Keratinocyte (primary cell): ENCODE measurements around the gene GNG10. TPM values are rescaled to one million over a fixed set of nuclear protein-coding genes. Genes with fewer than 3 reads are reported as not detected.

Experiments
- DNase-seq: peaks from one replicate; pipeline ENCODE4 v3.0.0-alpha.2; 2011; ENCODE audit warnings: low read depth, missing footprints, low spot score
- FAIRE-seq: peaks from 2 replicates; lab custom pipeline; 2011; peaks lifted over from hg19 to GRCh38; lab: Jason Lieb, UNC
- H2AFZ ChIP-seq: 2 replicates; pipeline ENCODE4 v1.6.0; 2012; ENCODE audit warnings: low read length, control low read depth, inconsistent platforms; ENCODE audit not compliant: control insufficient read depth
- H3K27ac ChIP-seq: 2 replicates; pipeline ENCODE4 v1.5.1; 2011; ENCODE audit warnings: low read length; ENCODE audit not compliant: control insufficient read depth, insufficient read depth
- H3K27me3 ChIP-seq: 3 replicates; pipeline ENCODE4 v1.6.0; 2011; ENCODE audit warnings: low read length; ENCODE audit not compliant: control insufficient read depth, insufficient read depth; ENCODE audit errors: extremely low read depth
- H3K36me3 ChIP-seq, 2 experiments: 2 replicates in 1 of 2; 3 replicates in 1 of 2; pipeline ENCODE4 v1.5.1; 2011; ENCODE audit warnings: low read length in 2 of 2, mild to moderate bottlenecking in 1 of 2; ENCODE audit not compliant: control insufficient read depth in 2 of 2, insufficient read depth in 2 of 2; ENCODE audit errors: extremely low read depth in 1 of 2
- H3K4me1 ChIP-seq: 3 replicates; pipeline ENCODE4 v1.5.1; 2011; ENCODE audit warnings: low read length; ENCODE audit not compliant: control insufficient read depth, insufficient read depth; ENCODE audit errors: extremely low read depth
- H3K4me2 ChIP-seq: 3 replicates; pipeline ENCODE4 v1.6.0; 2011; ENCODE audit warnings: low read depth, low read length; ENCODE audit not compliant: control insufficient read depth, insufficient read depth; ENCODE audit errors: extremely low read depth
- H3K4me3 ChIP-seq, 3 experiments: fragments of 200-600 bp in 1 of 3; sonication (generic) in 1 of 3; 2 replicates in 2 of 3; 3 replicates in 1 of 3; pipeline ENCODE4 v1.5.1; 2011 to 2016; ENCODE audit warnings: low read length in 3 of 3, mild to moderate bottlenecking in 3 of 3, control low read depth in 2 of 3, inconsistent platforms in 1 of 3, low read depth in 1 of 3, mixed read lengths in 1 of 3, mixed run types in 1 of 3, moderate library complexity in 1 of 3; ENCODE audit not compliant: control insufficient read depth in 2 of 3, insufficient read depth in 2 of 3; ENCODE audit errors: extremely low read depth in 1 of 3
- H3K79me2 ChIP-seq: 2 replicates; pipeline ENCODE4 v1.6.0; 2012; ENCODE audit warnings: low read length; ENCODE audit not compliant: control insufficient read depth, insufficient read depth
- H3K9ac ChIP-seq: 3 replicates; pipeline ENCODE4 v1.6.0; 2011; ENCODE audit warnings: low read length; ENCODE audit not compliant: control insufficient read depth, insufficient read depth; ENCODE audit errors: extremely low read depth
- H3K9me1 ChIP-seq: 3 replicates; pipeline ENCODE4 v1.6.0; 2011; ENCODE audit warnings: low read length; ENCODE audit not compliant: control insufficient read depth, insufficient read depth; ENCODE audit errors: extremely low read depth
- H3K9me3 ChIP-seq: 2 replicates; pipeline ENCODE4 v1.5.1; 2012; ENCODE audit warnings: low read depth, low read length; ENCODE audit not compliant: control insufficient read depth
- H4K20me1 ChIP-seq: 3 replicates; pipeline ENCODE4 v1.6.0; 2011; ENCODE audit warnings: low read length; ENCODE audit not compliant: control insufficient read depth, insufficient read depth; ENCODE audit errors: extremely low read depth
- CTCF ChIP-seq, 3 experiments: IDR thresholded peaks in 1 of 3; conservative IDR thresholded peaks in 1 of 3; optimal IDR thresholded peaks in 1 of 3; 2 replicates in 2 of 3; 3 replicates in 1 of 3; pipeline versions ENCODE3 to v1.5.1; 2011; ENCODE audit warnings: low read length in 3 of 3, mild to moderate bottlenecking in 3 of 3, moderate library complexity in 2 of 3, control low read depth in 1 of 3, inconsistent platforms in 1 of 3; ENCODE audit not compliant: insufficient read depth in 2 of 3; ENCODE audit errors: extremely low read depth in 1 of 3
- EZH2 ChIP-seq: IDR thresholded peaks from one replicate; pipeline ENCODE4 v1.6.1; 2012; ENCODE audit warnings: inconsistent platforms, mild to moderate bottlenecking, low read length, moderate library complexity
- dilution Hi-C: fragments of 300-500 bp; cut with MboI; formaldehyde crosslinking; loops from one replicate; pipeline ENCODE4 v1.7.0; 2020; ENCODE audit warnings: low sequenced_read_pairs; ENCODE audit not compliant: extremely low pct_ligation_motif_present
- polyA plus RNA-seq, 5 experiments: library from polyadenylated mRNA; depleted of rRNA in 3 of 5; stranded (reverse) in 3 of 5; stranded (forward) in 1 of 5; unstranded in 1 of 5; fragments of >200 nt; gene quantifications; 1 replicate in 1 of 5; 2 replicates in 3 of 5; 3 replicates in 1 of 5; pipeline versions ENCODE4 v1.2.1 to v1.2.3, GENCODE V29; 2011 to 2012; ENCODE audit warnings: missing spikeins in 2 of 5, low read depth in 1 of 5, low replicate concordance in 1 of 5

GNG10 gene
- polyA plus RNA-seq, 1 donor (not counting 4 experiments of a cell fraction or from before 2014, with no cell fraction given): 89.8 TPM

- no peak for FAIRE-seq
Observed at GRCh38 chr9:111659691-111660090, 1.7 kb upstream of the GNG10 start.

GRCh38 chr9:111661802-111662521 lies 557 bp downstream of the GNG10 start:
- dilution Hi-C loops: no loop called here
- no peak for DNase-seq
- H3K27me3 ChIP-seq: no peaks in the 10 kb centered on the region
- H3K79me2 ChIP-seq: peaks cover 35% of the 10 kb centered on the region
- peak overlapping the region; percentile 74 for H3K9ac ChIP-seq
- no peaks in the 10 kb centered on the region for H3K9me3 ChIP-seq
- peaks cover 1 to 7% of the 10 kb centered on the region in 2 experiments for H3K36me3 ChIP-seq
- peak overlapping the region; percentile 52 for H3K27ac ChIP-seq
- no peaks in the 10 kb centered on the region for H3K9me1 ChIP-seq
- peaks cover 3% of the 10 kb centered on the region for H4K20me1 ChIP-seq
- FAIRE-seq: no peak
- TF ChIP-seq CTCF (optimal IDR thresholded peaks at IDR 0.05 in 1 of 3, IDR thresholded peaks at IDR 0.05 in 1 of 3, conservative IDR thresholded peaks at IDR 0.05 in 1 of 3; ENCODE audit: extremely low read depth in 1 of 3, insufficient read depth in 2 of 3, low read length in 3 of 3): no peak
- TF ChIP-seq EZH2: no peak
- H3K4me3 ChIP-seq: peak overlapping the region; percentile 56 to 94 (median 94)
- H3K4me2 ChIP-seq: peak overlapping the region; percentile 100
- peak overlapping the region; percentile 75 for H2AFZ ChIP-seq
- H3K4me1 ChIP-seq: peaks cover 19% of the 10 kb centered on the region

More at GRCh38 chr9:111659691-111660090, 1.7 kb upstream of the GNG10 start:
- H3K27me3 ChIP-seq: no peaks in the 10 kb centered on the region
- dilution Hi-C loops: no loop called here
- peaks cover 3% of the 10 kb centered on the region for H4K20me1 ChIP-seq
- peaks cover 27% of the 10 kb centered on the region for H3K79me2 ChIP-seq
- no peak overlapping the region for H2AFZ ChIP-seq
- H3K4me2 ChIP-seq: no peak overlapping the region
- no peak for DNase-seq
- H3K4me1 ChIP-seq: peaks cover 19% of the 10 kb centered on the region
- no peak overlapping the region for H3K27ac ChIP-seq
- no peak overlapping the region for H3K9ac ChIP-seq
- H3K9me3 ChIP-seq: no peaks in the 10 kb centered on the region
- no peak overlapping the region for H3K4me3 ChIP-seq
- no peak for TF ChIP-seq EZH2
- no peak for TF ChIP-seq CTCF (optimal IDR thresholded peaks at IDR 0.05 in 1 of 3, IDR thresholded peaks at IDR 0.05 in 1 of 3, conservative IDR thresholded peaks at IDR 0.05 in 1 of 3; ENCODE audit: extremely low read depth in 1 of 3, insufficient read depth in 2 of 3, low read length in 3 of 3)
- H3K9me1 ChIP-seq: no peaks in the 10 kb centered on the region
- peaks cover 0 to 7% of the 10 kb centered on the region in 2 experiments for H3K36me3 ChIP-seq
